H1 (cell line): ENCODE measurements around the gene ZBTB46. TPM values are rescaled to one million over a fixed set of nuclear protein-coding genes. Genes with fewer than 3 reads are reported as not detected.

ENCODE experiments used
- ASH2L ChIP-seq: fragments of 200-600, 300-600 bp; sonication (generic); IDR thresholded peaks from one replicate; pipeline ENCODE4 v1.7.1; 2017; ENCODE audit warnings: low read length
- CHD2 ChIP-seq: IDR thresholded peaks from 2 replicates; pipeline ENCODE4 v1.6.1; 2012; ENCODE audit warnings: low read length, improper control_type of control experiment
- EZH2 ChIP-seq: fragments of 200-600 bp; sonication (generic); IDR thresholded peaks from 2 replicates; pipeline ENCODE4 v1.7.1; 2012; ENCODE audit warnings: low read depth, mild to moderate bottlenecking, moderate library complexity, low read length, inconsistent platforms; ENCODE audit not compliant: severe bottlenecking
- FOSL1 ChIP-seq: IDR thresholded peaks from 2 replicates; pipeline ENCODE4 v1.6.1; 2011; ENCODE audit warnings: mild to moderate bottlenecking, low read depth, low read length, moderate library complexity; ENCODE audit not compliant: insufficient read depth
- KDM4A ChIP-seq: IDR thresholded peaks from one replicate; pipeline ENCODE4 v1.7.1; 2012; ENCODE audit warnings: low read depth, mild to moderate bottlenecking, moderate library complexity, low read length, inconsistent platforms; ENCODE audit not compliant: severe bottlenecking
- RFX5 ChIP-seq: IDR thresholded peaks from 2 replicates; pipeline ENCODE4 v1.6.1; 2011; ENCODE audit warnings: low read depth, low read length, improper control_type of control experiment, borderline replicate concordance
- RNF2 ChIP-seq: fragments of 200-900, 300-1000 bp; sonication (generic); IDR thresholded peaks from 2 replicates; pipeline ENCODE4 v1.7.1; 2016; ENCODE audit warnings: borderline replicate concordance, low read depth, mild to moderate bottlenecking, antibody characterized with exemption, low read length; ENCODE audit not compliant: poor library complexity, severe bottlenecking; ENCODE audit errors: missing control alignments
- YY1 ChIP-seq: IDR thresholded peaks from 2 replicates; pipeline ENCODE4 v1.6.1; 2011; ENCODE audit warnings: low read depth, mild to moderate bottlenecking, low read length
- polyA plus RNA-seq, 7 experiments: library from polyadenylated mRNA; depleted of rRNA in 3 of 7; stranded (reverse) in 5 of 7; unstranded in 2 of 7; fragments of >200 nt in 5 of 7; fragments of 200-250 nt in 2 of 7; gene quantifications; 1 replicate in 5 of 7; 2 replicates in 1 of 7; 4 replicates in 1 of 7; pipeline versions ENCODE4 v1.2.1 to v1.2.3, GENCODE V29; 2011 to 2013; ENCODE audit warnings: missing spikeins in 2 of 7, mixed read lengths in 2 of 7
- total RNA-seq: library from RNA; stranded (reverse); fragmentation: NEBNext Ultra II Directional; extraction: Animal tissue kit (Norgen Biotek cat#: 25700); gene quantifications from 2 replicates; pipeline ENCODE4 v1.2.1, GENCODE V29; 2021
- TF ChIP-seq, protein P1 (sequence below): IDR thresholded peaks from 2 replicates; pipeline ENCODE4 v1.6.1; 2012; ENCODE audit warnings: inconsistent platforms

The ZBTB46 gene
- total and polyA plus RNA-seq, 2 of the 8 experiments (the other 6 are each of a cell fraction or from before 2014, with no cell fraction given), result 6.4 to 22.4 TPM

DNA sequence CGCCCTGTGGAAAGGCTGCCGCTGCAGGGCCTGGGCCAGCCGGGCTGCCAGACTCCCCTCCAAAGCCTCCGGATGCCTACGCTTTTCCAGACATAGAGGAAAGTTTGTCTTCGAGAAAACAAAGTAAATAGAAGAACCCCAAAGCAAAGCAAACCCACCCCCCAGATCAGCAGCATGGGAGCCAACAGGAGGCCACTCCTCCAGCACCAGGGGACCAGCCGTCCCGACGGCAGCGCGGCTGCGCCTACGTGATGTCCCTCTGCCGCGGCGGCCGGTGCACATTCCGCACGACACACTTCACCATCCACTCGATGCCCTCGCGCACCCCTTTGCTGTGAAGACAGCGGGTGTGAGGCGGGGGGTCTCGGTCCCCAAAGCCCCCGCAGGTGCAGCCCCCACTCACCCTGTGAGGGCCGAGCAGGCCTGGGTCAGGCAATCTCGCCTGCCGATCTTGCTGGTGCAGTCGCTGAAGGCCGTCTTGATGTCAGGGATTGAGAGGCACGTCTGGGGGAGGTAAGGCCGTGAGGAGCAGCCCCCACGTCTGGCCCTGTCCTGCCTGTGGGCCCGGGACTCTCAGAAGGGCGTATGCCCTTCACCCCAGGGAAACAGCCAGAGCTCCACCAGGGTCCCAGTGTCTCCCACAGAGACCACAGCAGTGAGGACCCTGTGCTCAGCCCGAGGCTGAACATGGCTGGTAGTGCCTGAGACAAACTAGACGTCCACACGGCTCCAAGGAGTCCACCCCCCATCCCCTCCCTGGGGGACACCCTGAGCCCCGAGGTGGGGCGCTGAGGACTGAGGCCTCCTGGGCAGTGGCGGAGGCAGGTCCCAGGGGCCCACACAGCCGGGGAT is 130.6 kb downstream of the ZBTB46 start (continued):
- TF ChIP-seq CHD2 (no peak), RNF2 (no peak), EZH2 (no peak), FOSL1 (no peak), ASH2L (no peak), YY1 (no peak), RFX5 (no peak), KDM4A (no peak)
- TF ChIP-seq, protein P1, sequence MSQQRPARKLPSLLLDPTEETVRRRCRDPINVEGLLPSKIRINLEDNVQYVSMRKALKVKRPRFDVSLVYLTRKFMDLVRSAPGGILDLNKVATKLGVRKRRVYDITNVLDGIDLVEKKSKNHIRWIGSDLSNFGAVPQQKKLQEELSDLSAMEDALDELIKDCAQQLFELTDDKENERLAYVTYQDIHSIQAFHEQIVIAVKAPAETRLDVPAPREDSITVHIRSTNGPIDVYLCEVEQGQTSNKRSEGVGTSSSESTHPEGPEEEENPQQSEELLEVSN, result no peak
- TF ChIP-seq, all 59 proteins: peak for 0
